Measurements from ENCODE around the gene GLIS1.
A peak's percentile ranks its signal among the peaks of the same experiment; 100 is the strongest.

GLIS1 gene

DNA sequence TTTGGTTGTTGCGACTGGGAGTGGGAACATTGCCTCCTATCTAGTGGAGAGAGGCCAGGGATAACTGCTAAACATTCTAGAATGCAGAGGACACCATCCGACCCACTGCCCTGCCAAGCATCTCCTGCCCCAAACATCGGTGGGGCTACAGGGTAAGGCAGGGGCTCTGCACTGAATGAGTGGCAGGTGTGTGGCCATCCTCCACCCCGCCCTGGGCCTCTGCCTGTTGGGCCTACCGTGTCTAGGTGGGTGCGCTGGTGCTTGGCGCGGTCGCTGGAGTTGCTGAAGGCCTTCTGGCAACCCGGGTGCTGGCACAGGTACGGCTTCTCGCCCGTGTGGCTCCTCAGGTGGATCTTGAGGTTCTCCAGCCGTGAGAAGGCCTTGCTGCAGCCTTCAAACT, 209.4 kb downstream of the GLIS1 start:
- DNase-seq (ENCODE audit: low read depth) = no peak

GRCh38 chr1:53527368-53527767, 211.6 kb downstream of the GLIS1 start:
- DNase-seq (ENCODE audit: low read depth) = no peak

- DNase-seq (ENCODE audit: low read depth) = peak; percentile 34
Measured at GRCh38 chr1:53526451-53527101, 212.4 kb downstream of the GLIS1 start.

DNA sequence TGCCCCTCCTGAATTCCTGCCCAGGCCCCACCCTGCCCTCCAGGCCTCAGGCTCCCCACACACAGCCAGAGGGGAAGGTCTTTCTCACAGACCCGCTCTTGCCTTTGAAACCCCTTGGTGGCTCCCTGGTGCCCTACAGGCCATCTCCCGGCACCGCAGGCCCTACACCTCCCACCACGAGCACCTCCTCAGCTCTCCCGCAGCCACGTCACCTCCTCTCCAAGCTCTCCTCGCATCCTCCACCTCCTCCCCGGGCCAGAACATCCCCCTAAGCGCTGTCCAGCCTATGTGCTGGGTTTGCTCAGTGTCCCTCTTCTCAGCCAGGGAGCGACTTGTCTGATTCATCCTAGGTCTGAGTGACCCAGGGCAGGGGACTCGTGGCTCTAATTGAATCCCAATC, 213.4 kb downstream of the GLIS1 start:
- DNase-seq (ENCODE audit: low read depth) = no peak

- no peak for DNase-seq (ENCODE audit: low read depth)
Measured at GRCh38 chr1:53524428-53525375, 214.3 kb downstream of the GLIS1 start.

DNA sequence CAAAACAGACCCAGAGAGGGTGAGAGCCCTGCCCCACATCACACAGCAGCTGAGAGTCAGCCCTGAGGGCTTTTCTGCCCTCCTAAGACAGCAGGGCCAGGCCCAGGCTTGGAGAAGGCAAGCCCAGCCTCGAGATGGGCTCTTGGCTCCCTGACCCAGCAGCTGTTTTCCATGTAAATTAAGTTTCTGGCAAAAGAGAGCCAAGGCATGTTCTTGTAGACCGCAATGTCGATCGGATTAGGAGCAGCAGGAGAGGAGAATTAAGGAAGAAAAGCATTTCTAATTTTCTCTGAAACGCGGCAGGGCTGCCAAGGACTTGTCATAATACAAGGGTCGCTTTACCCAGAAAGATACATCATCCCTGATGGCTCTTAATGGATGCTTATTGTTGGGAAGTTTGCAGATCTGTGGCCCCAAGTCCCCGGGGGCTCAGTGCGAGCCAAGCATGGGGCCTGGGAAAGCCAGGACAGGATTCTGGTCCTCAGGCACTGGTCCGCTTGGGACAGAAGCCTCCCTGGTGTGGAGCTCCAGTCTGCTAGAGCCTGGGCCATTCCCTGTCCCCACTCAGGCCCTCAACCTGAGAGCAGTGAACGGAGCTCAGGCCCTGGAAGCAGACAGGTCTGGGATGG, 216.9 kb downstream of the GLIS1 start:
- peak; percentile 38 for DNase-seq (ENCODE audit: low read depth)

- no peak for DNase-seq (ENCODE audit: low read depth)
Measured at GRCh38 chr1:53520481-53520880, 218.5 kb downstream of the GLIS1 start.

- no peak for DNase-seq (ENCODE audit: low read depth)
Measured at GRCh38 chr1:53519421-53519820, 219.5 kb downstream of the GLIS1 start.

DNA sequence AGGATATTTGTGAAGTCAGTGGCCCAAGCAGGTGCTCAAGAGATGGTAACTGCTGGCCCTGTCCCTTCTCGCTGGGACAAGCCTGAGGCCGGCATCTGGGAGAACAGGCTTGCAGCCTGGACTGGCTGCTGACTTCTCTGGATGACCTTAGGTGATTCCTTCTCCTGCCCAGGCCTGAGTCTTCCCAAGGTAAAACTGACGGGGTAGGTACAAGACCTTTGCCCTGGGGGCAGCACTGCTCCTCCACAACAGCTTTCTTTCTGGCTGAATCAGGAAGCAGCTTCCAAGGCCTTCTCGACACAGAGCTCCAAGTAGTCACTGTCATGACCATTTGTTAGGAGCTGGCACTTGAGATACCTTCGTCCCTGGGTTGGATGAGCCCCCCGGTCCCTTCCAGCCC, 220.2 kb downstream of the GLIS1 start:
- DNase-seq (ENCODE audit: low read depth) = no peak

DNA sequence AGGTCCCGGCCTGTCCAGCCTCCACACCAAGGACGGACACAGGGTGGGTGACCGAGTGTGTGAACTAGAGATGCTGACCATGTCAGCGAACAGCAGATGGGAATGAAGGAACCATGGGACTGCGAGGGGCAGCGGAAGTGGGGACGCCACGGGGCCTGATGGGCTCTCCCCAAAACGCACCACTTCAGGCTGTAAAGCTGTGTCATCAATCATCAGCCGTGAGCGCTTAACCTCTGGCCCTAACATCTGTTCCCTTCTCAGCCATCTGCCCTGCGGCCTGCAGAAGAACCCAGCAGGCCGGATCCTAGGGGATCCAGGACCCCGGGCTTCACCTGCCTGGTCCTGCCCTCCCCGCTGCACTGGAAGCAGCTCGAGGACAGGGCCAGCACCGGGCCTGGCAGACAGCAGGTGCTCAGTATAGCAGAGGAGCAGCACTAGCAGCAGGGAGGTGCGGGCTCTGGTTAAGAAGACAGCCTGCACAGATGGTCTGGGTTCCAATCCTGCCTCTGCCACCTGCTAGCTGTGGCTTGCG, 221.1 kb downstream of the GLIS1 start:
- DNase-seq (ENCODE audit: low read depth) = no peak

DNA sequence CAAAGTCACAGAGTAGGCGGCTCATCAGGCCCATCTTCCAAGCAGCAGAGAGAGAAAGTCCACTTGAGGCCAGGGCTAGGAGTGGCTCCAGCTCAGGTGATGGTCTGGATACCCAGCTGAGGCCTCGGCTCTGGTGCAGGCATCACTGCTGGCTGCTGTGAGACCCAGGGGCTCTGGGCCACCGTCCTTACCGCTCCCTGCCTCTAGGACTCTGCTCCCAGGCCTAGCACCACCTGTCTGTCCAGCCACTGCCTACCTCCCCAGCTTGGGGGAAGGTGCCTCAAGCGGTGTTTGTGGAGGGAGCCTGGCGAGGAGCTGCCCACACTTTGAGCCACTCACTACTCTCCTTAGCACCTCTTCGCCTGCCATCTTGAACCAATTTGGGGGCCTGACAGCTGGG, 221.9 kb downstream of the GLIS1 start:
- no peak for DNase-seq (ENCODE audit: low read depth)

- DNase-seq (ENCODE audit: low read depth) = no peak
Measured at GRCh38 chr1:53516181-53516580, 222.8 kb downstream of the GLIS1 start.

GRCh38 chr1:53514436-53514835, 224.5 kb downstream of the GLIS1 start:
- DNase-seq (ENCODE audit: low read depth) = no peak

- DNase-seq (ENCODE audit: low read depth) = no peak
Measured at GRCh38 chr1:53513846-53514245, 225.1 kb downstream of the GLIS1 start.

- DNase-seq (ENCODE audit: low read depth) = no peak
Measured at GRCh38 chr1:53512807-53513755, 225.9 kb downstream of the GLIS1 start.

DNA sequence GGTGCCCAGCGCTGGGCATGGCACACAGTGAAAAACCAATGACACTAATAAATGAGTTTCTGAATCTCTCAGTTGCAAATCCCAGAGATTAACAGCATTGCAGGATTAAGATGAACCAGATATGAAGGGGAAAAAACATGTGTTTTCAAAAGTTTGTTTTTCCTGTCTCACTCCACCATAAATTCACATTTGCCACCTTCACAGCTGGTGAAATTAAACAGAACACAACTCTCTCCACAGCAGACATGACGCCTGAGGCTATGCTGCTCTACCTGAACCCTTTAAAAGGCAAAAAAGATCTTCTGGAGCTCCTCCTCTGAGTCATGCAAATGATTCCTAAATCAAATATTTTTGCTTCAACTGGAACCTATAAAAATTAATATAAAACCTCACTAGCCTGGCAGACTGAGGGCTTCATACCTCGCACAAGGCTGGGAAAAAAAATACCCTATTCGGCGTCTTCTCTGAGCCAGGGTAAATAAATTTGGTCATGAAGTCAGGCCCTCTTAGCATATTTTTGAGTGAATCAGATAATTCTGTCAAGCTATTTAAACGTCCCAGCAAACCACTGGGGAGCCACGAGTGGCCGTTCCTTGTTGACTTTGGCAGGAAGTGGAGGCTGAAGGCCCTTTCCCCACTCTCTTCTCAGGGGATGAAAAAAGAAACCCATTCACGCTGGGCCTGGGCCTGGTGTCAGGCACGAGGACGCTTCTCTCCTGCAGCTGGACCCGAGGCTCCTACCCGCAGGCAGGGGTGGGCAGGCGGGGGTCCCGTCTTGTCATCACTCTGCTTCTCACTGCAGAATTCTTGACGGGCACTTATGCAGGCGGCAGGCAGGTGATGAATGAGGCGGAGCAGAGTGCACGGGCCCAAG, 226.8 kb downstream of the GLIS1 start:
- peak; percentile 26 for DNase-seq (ENCODE audit: low read depth)

DNA sequence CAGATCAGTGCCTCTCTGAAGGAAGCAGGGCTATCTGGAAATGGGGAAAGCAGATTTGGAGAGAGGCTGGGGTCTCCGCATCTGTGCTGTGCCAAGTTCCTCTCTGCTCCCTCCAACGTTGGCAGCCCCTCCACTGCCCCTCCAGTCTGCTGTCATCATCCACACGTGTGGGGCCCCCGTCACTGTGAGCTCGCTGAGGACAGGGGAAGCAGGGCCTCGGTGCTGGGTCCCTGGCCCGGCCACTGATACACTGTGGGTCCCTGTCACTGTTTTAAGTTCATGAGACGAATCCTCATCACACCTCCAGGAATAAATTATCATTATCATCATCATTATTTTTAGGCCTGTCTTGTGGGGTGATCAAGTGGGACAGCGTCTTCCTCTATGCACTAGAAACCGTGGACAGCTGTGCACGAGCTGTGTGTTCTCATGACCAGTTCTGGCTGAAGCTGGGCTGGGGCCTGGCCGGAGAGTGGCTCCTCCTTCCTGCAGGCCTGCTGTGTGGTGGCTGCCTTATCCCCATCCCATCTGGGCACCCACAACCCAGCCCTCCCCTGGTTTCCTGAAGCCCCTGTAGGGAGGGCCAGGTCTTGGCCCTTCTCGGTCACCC, 227.5 kb downstream of the GLIS1 start:
- DNase-seq (ENCODE audit: low read depth) = no peak

DNA sequence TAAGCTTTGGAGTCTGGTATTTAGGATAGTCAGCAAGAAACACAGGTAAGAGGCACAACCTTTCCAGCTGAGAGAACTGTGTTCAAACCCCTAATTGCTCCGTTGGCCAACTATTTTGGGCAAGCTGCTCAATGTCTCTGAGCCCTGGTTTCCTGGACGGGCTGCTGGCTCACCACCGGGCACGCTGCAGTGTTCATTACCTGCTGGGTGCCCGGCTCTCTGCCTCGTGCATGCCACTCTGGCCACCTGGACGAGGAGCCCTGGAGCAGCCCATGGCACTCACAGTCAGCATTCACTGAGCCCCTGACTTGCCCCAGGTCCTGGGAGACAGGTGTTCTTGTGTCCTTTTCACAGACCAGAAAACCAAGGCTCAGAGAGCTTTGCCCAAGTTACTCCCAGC, 228.7 kb downstream of the GLIS1 start:
- no peak for DNase-seq (ENCODE audit: low read depth)

DNA sequence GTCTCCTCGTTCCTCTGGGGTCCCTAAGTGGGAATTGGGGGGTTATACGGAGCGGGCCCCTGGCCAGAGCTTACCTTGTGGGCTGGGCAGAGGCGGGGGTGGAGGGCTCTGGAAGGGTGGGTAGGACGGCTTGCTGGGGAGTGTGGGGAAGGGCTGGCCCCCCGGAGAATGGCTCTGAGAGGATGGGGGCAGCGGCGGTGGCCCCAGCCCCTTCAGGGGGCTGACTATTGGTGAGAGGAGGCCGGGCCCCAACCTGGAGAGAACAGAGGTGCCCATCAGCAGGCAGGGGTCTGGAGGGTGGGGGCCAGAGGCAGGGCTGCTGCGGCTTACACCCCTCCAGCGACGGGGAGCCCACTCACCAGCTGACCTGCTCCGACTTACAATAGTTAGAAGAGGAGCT, 229.2 kb downstream of the GLIS1 start:
- no peak for DNase-seq (ENCODE audit: low read depth)

All from fibroblast of the conjunctiva (primary cell).